ENCODE data around the gene TMEM18.

DNA sequence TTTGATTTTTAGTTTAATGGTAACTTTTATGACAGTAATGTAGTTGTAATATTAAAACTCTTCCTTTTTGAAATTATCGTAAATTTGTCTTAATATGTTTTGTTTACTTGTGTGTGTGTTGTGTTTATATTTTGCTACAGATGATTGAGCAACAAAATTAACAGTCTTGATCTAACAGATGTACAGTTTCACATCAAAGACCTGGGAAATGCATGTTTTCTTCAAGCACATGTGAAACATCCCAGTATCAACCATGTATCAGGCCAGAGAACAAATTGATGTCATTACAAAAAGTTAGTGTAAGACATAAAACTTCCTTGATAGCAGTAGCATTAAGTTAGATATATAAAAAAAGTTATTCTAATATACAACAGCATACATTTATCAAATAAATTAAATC is 45.5 kb downstream of the TMEM18 start:
- no peak for TF ChIP-seq EZH2 (IDR thresholded peaks at IDR 0.05; ENCODE audit: low read length, missing control alignments)
- TF ChIP-seq, protein P1, sequence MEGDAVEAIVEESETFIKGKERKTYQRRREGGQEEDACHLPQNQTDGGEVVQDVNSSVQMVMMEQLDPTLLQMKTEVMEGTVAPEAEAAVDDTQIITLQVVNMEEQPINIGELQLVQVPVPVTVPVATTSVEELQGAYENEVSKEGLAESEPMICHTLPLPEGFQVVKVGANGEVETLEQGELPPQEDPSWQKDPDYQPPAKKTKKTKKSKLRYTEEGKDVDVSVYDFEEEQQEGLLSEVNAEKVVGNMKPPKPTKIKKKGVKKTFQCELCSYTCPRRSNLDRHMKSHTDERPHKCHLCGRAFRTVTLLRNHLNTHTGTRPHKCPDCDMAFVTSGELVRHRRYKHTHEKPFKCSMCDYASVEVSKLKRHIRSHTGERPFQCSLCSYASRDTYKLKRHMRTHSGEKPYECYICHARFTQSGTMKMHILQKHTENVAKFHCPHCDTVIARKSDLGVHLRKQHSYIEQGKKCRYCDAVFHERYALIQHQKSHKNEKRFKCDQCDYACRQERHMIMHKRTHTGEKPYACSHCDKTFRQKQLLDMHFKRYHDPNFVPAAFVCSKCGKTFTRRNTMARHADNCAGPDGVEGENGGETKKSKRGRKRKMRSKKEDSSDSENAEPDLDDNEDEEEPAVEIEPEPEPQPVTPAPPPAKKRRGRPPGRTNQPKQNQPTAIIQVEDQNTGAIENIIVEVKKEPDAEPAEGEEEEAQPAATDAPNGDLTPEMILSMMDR (conservative IDR thresholded peaks at IDR 0.05 in 1 of 2, IDR thresholded peaks at IDR 0.05 in 1 of 2; ENCODE audit: low read depth in 1 of 2, low read length in 2 of 2), result no peak

Data from fibroblast of lung (primary cell).